Measurements from ENCODE around the gene DOK4. TPM values are rescaled to one million over a fixed set of nuclear protein-coding genes. Genes with fewer than 3 reads are reported as not detected.

The DOK4 gene
- polyA plus RNA-seq, 4 donors = 33.1 to 35.0 (median 34.1) TPM

DNA sequence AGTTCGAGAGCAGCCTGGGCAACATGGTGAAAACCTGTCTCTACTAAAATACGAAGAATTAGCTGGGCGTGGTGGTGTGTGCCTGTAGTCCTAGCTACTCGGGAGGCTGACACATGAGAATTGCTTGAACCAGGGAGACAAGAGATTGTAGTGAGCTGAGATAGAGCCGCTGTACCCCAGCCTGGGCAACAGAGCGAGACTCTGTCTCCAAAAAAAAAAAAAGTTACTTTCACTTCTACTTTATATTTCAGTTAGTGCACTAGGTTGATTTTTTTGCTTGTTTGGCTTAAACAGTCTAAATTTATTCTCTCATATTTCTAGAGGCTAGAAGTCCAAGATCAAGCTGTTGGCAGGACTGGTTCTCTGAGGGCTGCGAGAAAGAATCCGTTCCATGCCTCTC, 36.7 kb upstream of the DOK4 start:
- no peak for DNase-seq (ENCODE audit: low read depth in 4 of 4, low spot score in 3 of 4)

GRCh38 chr16:57519796-57520360, 33.6 kb upstream of the DOK4 start:
- peak in 2 of 4 donors; percentile 72 to 75 for DNase-seq (ENCODE audit: low read depth in 4 of 4, low spot score in 3 of 4)

- no peak for DNase-seq (ENCODE audit: low read depth in 4 of 4, low spot score in 3 of 4)
Measured at GRCh38 chr16:57518922-57519321, 32.6 kb upstream of the DOK4 start.

- no peak for DNase-seq (ENCODE audit: low read depth in 4 of 4, low spot score in 3 of 4)
Measured at GRCh38 chr16:57518520-57518919, 32.2 kb upstream of the DOK4 start.

DNA sequence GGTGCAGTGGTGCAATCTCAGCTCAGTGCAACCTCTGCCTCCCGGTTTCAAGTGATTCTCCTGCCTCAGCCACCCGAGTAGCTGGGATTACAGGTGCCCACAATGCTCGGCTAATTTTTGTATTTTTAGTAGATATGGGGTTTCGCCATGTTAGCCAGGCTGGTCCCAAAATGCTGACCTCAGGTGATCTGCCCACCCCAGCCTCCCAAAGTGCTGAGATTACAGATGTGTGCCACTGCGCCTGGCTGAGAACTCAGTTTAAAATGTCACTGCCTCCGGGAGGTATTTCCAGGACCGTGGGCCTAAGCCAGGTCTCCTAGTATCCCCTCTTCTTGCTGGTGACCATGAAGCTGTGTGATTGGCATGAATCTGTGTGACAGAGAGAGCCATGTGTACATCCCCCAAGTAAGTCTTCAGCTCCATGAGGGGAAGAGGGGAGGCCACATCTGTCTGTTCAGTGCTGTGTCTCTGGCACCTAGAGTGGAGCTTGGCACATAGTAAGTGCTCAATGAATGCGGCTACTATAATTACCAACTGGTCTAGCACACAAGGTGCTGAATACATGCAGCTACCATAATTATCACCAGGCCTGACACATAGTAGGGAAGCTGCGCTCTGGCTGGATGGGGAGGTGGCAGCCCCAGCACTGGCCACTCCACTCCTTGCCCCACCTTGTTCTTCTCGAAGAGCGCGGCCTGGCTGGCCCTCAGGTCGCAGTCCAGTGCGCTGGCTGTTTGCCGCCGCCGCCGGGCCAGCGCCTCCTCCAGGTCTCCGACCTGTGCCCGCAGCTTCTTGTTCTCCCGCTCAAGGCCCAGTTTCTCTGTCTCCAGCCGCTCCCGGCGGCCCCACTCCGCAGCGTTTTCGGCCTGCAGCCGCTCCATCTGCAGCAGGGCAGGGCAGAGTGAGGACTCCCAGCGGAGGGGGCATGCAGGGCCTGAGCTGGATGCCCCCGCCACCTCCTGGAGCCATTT, 31.4 kb upstream of the DOK4 start:
- DNase-seq (ENCODE audit: low read depth in 4 of 4, low spot score in 3 of 4) = no peak

- no peak for DNase-seq (ENCODE audit: low read depth in 4 of 4, low spot score in 3 of 4)
Measured at GRCh38 chr16:57516773-57517172, 30.5 kb upstream of the DOK4 start.

- no peak for DNase-seq (ENCODE audit: low read depth in 4 of 4, low spot score in 3 of 4)
Measured at GRCh38 chr16:57516176-57516725, 30.0 kb upstream of the DOK4 start.

- DNase-seq (ENCODE audit: low read depth in 4 of 4, low spot score in 3 of 4) = no peak
Measured at GRCh38 chr16:57514791-57515600, 28.7 kb upstream of the DOK4 start.

DNA sequence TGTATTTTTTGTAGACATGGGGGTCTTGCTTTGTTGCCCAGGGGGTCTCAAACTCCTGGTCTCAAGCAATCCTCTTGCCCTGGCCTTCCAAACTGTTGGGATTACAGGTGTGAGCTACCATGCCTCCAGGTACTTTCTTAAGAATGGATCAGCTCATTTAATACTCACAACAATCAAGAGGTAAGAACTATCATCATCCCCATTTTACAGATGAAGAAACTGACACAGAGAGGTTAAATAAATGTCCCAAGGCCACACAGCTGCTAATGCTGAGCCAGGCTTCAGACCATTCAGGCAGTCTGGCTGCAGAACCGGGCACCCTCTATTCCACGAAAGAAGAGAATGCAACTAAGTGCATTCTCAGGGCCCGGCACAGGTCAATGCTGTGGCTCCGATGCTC, 28.1 kb upstream of the DOK4 start:
- DNase-seq (ENCODE audit: low read depth in 4 of 4, low spot score in 3 of 4) = no peak

DNA sequence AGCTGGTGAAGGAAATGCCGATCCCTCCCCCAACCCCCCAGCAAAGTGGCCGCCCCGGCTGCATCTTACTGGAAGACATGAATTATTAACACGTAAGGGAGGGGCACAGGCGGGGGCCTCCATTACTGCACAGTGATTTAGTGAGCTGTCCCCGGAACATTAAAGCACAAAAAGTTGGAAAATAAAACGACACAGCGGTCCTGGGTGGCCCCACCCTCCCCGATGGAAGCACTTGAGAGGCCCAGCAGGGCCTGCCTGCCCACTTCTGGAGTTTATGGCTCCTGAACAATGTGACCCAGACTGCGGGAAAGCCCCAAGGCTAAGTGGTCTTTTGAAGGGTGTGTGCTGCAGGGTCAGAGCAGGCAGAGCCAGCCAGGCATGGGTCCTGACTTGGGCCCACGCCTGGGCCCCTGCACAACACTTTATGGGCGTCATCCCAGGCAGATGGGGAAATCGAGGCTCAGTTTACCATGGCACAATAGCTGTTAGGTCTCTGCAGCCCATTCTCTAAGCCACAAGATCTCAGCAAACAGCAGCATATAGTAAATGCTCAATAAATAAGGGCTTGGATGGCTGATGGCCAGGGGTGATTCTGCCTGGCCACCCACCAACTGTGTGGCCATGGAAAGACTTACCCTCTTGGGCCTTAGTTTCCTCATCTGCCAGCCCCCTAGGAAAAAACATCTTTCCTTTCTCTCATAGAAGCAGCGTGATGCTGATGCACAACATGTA, 27.2 kb upstream of the DOK4 start:
- peak; percentile 62 to 81 (median 76) for DNase-seq (ENCODE audit: low read depth in 4 of 4, low spot score in 3 of 4)

DNA sequence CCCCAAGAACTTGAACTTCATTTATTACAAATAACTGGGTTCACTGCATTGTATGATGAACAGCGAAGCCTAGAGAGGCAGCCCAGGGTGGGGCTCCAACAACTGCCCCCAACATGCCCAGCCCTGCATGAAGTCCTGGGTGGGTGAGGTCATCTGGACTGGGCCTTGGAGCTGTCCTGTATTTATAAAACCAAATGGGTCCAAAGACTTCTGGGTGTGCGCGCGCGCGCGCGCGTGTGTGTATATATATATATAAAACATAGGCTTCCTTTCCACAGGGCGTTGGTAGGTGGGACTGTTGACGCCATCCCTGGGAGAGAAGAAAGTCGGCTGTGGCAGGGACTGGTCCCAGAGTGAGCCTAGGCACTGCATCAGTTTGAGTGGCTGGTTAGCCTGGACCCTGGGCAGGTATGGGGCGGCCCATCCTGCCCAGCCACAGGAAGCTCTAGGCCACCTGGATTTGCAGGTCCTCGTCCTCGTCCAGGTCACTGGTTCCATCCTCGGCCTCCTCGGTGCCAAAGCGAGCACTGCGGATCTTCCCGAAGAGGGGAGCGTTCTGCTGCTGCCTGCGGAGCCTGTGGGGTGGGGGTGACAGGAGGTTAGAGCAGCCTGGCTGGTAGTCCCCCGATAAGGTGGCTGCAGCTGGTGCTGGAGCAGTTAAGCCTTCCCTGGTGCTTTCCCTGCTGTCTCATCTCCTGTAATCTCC, 26.2 kb upstream of the DOK4 start:
- no peak for DNase-seq (ENCODE audit: low read depth in 4 of 4, low spot score in 3 of 4)

- DNase-seq (ENCODE audit: low read depth in 4 of 4, low spot score in 3 of 4) = no peak
Measured at GRCh38 chr16:57510016-57510871, 24.0 kb upstream of the DOK4 start.

GRCh38 chr16:57509231-57509923, 23.1 kb upstream of the DOK4 start:
- no peak for DNase-seq (ENCODE audit: low read depth in 4 of 4, low spot score in 3 of 4)

DNA sequence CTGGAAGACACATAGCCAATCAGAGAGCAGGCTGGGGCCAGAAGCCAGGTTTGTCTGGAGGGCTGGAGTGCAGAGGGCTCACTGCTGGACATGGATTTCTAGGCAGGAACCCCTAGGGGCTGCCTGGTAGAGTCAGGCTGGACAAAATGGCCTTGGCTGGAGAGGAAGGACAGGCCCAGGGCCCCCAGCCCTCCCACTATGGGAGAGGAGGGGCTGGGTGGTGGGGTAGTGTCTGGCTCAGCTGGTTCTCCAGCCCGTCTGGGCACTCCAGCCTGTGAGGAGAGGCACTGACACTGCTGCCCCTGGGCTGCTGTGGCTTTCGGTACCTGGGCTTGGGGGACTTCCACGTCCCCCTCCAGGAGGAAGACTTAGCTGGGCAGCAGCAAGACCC, 21.7 kb upstream of the DOK4 start:
- no peak for DNase-seq (ENCODE audit: low read depth in 4 of 4, low spot score in 3 of 4)

- no peak for DNase-seq (ENCODE audit: low read depth in 4 of 4, low spot score in 3 of 4)
Measured at GRCh38 chr16:57507136-57508034, 21.1 kb upstream of the DOK4 start.

DNA sequence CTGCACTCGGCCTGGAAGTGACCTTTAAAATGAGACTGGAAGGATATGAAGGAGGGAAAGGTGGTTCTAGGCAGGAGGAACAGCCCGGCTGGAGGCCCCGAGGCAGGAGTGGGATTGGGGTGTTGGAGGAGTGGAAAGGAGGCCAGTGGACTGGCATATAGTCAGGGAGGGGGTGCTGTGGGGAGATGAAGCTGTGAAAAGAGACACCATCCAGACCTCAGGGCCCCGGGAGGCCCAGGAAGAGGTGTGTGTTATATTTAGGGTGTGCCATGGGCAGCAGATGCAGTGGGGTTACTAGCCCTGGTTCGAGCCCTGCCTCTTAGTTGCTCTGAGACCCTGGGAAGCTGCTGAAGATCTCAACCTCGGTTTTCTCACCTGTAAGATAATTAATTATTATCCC, 18.9 kb upstream of the DOK4 start:
- DNase-seq (ENCODE audit: low read depth in 4 of 4, low spot score in 3 of 4) = no peak

GRCh38 chr16:57504491-57504890, 18.2 kb upstream of the DOK4 start:
- no peak for DNase-seq (ENCODE audit: low read depth in 4 of 4, low spot score in 3 of 4)
